B cell (primary cell): Measurements from ENCODE around the gene ANKS1B. TPM values are rescaled to one million over a fixed set of nuclear protein-coding genes. Genes with fewer than 3 reads are reported as not detected.

Experiments
- ATAC-seq: fragments of 200-7000 bp; cut with Tn5 transposase; one replicate; pipeline ENCODE4 v1.10.0; 2021; ENCODE audit warnings: low read depth, mild to moderate bottlenecking, moderate number of reproducible peaks, moderate library complexity
- CTCF ChIA-PET: fragments of 350-600 bp; sonication (Branson Sonifier 250); formaldehyde crosslinking; loops from one replicate; lab custom pipeline; 2021; ENCODE audit warnings: antibody characterized with exemption, inconsistent platforms; lab: Charles Lee
- POLR2A ChIA-PET: fragments of 350-600 bp; sonication (Branson Sonifier 250); formaldehyde crosslinking; loops from one replicate; lab custom pipeline; 2021; ENCODE audit warnings: antibody characterized with exemption; lab: Charles Lee
- DNase-seq: peaks from one replicate; pipeline ENCODE4 v3.0.0; 2013
- H2AFZ ChIP-seq: 2 replicates; pipeline ENCODE4 v1.6.1; 2012; ENCODE audit warnings: mild to moderate bottlenecking, low read depth, low read length; ENCODE audit not compliant: insufficient read depth, poor library complexity, severe bottlenecking
- H3K27ac ChIP-seq, 2 donors: 1 replicate in 1 of 2; 2 replicates in 1 of 2; pipeline ENCODE4 v1.5.1; 2012 to 2013; ENCODE audit warnings: low read length in 2 of 2, mild to moderate bottlenecking in 2 of 2, moderate library complexity in 1 of 2
- H3K27me3 ChIP-seq, 4 experiments: fragments of 200-600 bp in 1 of 4; sonication (generic) in 1 of 4; replicated peaks in 1 of 4; 1 replicate in 2 of 4; 2 replicates in 2 of 4; pipeline versions ENCODE4 v1.6.1 to v1.7.0; 2013 to 2016; ENCODE audit warnings: low read length in 3 of 4, mild to moderate bottlenecking in 2 of 4, mixed read lengths in 1 of 4, moderate library complexity in 1 of 4; ENCODE audit not compliant: insufficient read depth in 4 of 4, control insufficient read depth in 3 of 4; ENCODE audit errors: control extremely low read depth in 1 of 4
- H3K36me3 ChIP-seq, 2 experiments: replicated peaks in 1 of 2; 1 replicate in 1 of 2; 2 replicates in 1 of 2; pipeline versions ENCODE4 v1.6.1 to v1.7.1; 2013; ENCODE audit warnings: low read length in 1 of 2; ENCODE audit not compliant: insufficient read depth in 2 of 2, control insufficient read depth in 1 of 2; ENCODE audit errors: control extremely low read depth in 1 of 2, extremely low read depth in 1 of 2
- H3K4me1 ChIP-seq, 2 donors: fragments of 200-600 bp in 1 of 2; sonication (generic) in 1 of 2; 1 replicate in 1 of 2; 2 replicates in 1 of 2; pipeline versions ENCODE4 v1.5.1 to v1.6.1; 2013 to 2017; ENCODE audit warnings: low read length in 2 of 2; ENCODE audit not compliant: control insufficient read depth in 2 of 2, insufficient read depth in 2 of 2
- H3K4me2 ChIP-seq: replicated peaks from 2 replicates; pipeline ENCODE3; 2012; ENCODE audit warnings: mild to moderate bottlenecking, low read depth, low read length; ENCODE audit not compliant: poor library complexity, severe bottlenecking
- H3K4me3 ChIP-seq, 5 experiments: fragments of 200-600 bp in 1 of 5; sonication (generic) in 1 of 5; 1 replicate in 3 of 5; 2 replicates in 2 of 5; pipeline versions ENCODE4 v1.5.1 to v1.7.0; 2011 to 2016; ENCODE audit warnings: low read length in 4 of 5, mild to moderate bottlenecking in 4 of 5, low read depth in 2 of 5, control low read depth in 1 of 5, moderate library complexity in 1 of 5; ENCODE audit not compliant: insufficient read depth in 1 of 5; ENCODE audit errors: control extremely low read depth in 1 of 5, extremely low read depth in 1 of 5
- H3K79me2 ChIP-seq: fragments of 200-600 bp; sonication (generic); one replicate; pipeline ENCODE4 v1.6.0; 2016; ENCODE audit warnings: low read length; ENCODE audit not compliant: control insufficient read depth, insufficient read depth
- H3K9ac ChIP-seq: fragments of 200-600 bp; sonication (generic); 2 replicates; pipeline ENCODE4 v1.6.1; 2017; ENCODE audit warnings: mild to moderate bottlenecking, low read length, moderate library complexity
- H3K9me3 ChIP-seq, 3 donors: one replicate each; pipeline versions ENCODE4 v1.6.1 to v1.7.1; 2013; ENCODE audit warnings: low read length in 2 of 3; ENCODE audit not compliant: control insufficient read depth in 2 of 3, insufficient read depth in 1 of 3; ENCODE audit errors: control extremely low read depth in 1 of 3
- H4K20me1 ChIP-seq: 2 replicates; pipeline ENCODE4 v1.6.0; 2012; ENCODE audit warnings: mild to moderate bottlenecking, low read length; ENCODE audit not compliant: insufficient read depth, control insufficient read depth, poor library complexity, severe bottlenecking
- H3K27ac Mint-ChIP-seq: one replicate; pipeline ENCODE4 v1.8.0; 2021; ENCODE audit warnings: mixed read lengths
- H3K27me3 Mint-ChIP-seq: one replicate; pipeline ENCODE4 v1.8.0; 2021; ENCODE audit warnings: mixed read lengths
- H3K4me1 Mint-ChIP-seq: one replicate; pipeline ENCODE4 v1.8.0; 2021; ENCODE audit warnings: mixed read lengths
- H3K4me3 Mint-ChIP-seq: one replicate; pipeline ENCODE4 v1.8.0; 2021; ENCODE audit warnings: mixed read lengths
- H3K9me3 Mint-ChIP-seq: one replicate; pipeline ENCODE4 v1.8.0; 2022; ENCODE audit warnings: mixed read lengths; ENCODE audit not compliant: insufficient read depth
- EZH2 ChIP-seq: IDR thresholded peaks from 2 replicates; pipeline ENCODE4 v1.6.1; 2012; ENCODE audit warnings: borderline replicate concordance, low read depth, mild to moderate bottlenecking, moderate library complexity, low read length; ENCODE audit not compliant: insufficient read depth, poor library complexity, severe bottlenecking
- WGBS: methylation state at CpG from one replicate; pipeline ENCODE4 v1.1.5; 2013; ENCODE audit warnings: missing lambda C conversion rate; ENCODE audit not compliant: insufficient coverage; 5-methylcytosine and 5-hydroxymethylcytosine counted together
- intact Hi-C: fragments of 100-400 bp; cut with micrococcal nuclease; formaldehyde crosslinking; loops from one replicate; pipeline ENCODE4 v1.10.0; 2022
- polyA plus RNA-seq: library from polyadenylated mRNA; depleted of rRNA; stranded (reverse); fragments of >200 nt; gene quantifications from 2 replicates; pipeline ENCODE4 v1.2.3, GENCODE V29; 2012
- total RNA-seq, 2 donors: library from RNA; stranded (reverse); fragments of 120-200 nt in 1 of 2; gene quantifications; 1 replicate in 1 of 2; 2 replicates in 1 of 2; pipeline versions ENCODE4 v1.2.3 to v1.2.4, GENCODE V29; 2013 to 2022
- TF ChIP-seq, protein P1 (sequence below): fragments of 200-600 bp; IDR thresholded peaks from one replicate; pipeline ENCODE4 v1.8.0; 2022; ENCODE audit warnings: antibody characterized with exemption, mild to moderate bottlenecking

Gene ANKS1B
- total and polyA plus RNA-seq, 2 donors (not counting 1 experiment from before 2014, with no cell fraction given): not detected

DNA sequence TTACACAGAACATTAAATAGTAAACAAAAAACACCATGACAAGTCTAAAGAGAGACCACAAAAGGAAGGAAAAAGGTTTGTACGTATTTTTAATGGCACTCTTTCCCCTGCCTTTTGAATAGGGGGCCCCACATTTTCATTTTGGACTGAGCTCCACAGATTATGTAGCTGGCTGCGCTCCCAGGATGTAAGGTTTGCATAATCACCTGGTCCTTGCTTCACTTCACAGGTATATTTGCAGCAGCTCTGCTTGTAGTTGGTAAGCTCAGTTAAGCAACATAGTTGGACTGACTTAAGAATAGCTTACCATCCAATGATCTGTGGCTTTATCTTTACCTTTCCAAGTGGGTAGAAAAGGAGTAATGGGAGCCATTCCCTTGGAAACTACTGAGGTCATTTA lies 885.0 kb downstream of the ANKS1B start:
- no peaks in the 10 kb centered on the region for H4K20me1 ChIP-seq
- H3K79me2 ChIP-seq: no peaks in the 10 kb centered on the region
- no peaks in the 10 kb centered on the region for H3K4me1 Mint-ChIP-seq
- no peak overlapping the region for H3K9ac ChIP-seq
- no peak overlapping the region for H3K4me3 ChIP-seq
- H3K9me3 Mint-ChIP-seq: no peaks in the 10 kb centered on the region
- H3K27me3 ChIP-seq: no peaks in the 10 kb centered on the region
- H3K4me1 ChIP-seq: no peaks in the 10 kb centered on the region
- no peak overlapping the region for H2AFZ ChIP-seq
- no peak overlapping the region for H3K27ac ChIP-seq
- H3K4me3 Mint-ChIP-seq: no peak overlapping the region
- H3K27me3 Mint-ChIP-seq: peaks cover 4% of the 10 kb centered on the region
- ATAC-seq (no peak), DNase-seq (no peak)
- TF ChIP-seq EZH2: no peak
- TF ChIP-seq, protein P1, sequence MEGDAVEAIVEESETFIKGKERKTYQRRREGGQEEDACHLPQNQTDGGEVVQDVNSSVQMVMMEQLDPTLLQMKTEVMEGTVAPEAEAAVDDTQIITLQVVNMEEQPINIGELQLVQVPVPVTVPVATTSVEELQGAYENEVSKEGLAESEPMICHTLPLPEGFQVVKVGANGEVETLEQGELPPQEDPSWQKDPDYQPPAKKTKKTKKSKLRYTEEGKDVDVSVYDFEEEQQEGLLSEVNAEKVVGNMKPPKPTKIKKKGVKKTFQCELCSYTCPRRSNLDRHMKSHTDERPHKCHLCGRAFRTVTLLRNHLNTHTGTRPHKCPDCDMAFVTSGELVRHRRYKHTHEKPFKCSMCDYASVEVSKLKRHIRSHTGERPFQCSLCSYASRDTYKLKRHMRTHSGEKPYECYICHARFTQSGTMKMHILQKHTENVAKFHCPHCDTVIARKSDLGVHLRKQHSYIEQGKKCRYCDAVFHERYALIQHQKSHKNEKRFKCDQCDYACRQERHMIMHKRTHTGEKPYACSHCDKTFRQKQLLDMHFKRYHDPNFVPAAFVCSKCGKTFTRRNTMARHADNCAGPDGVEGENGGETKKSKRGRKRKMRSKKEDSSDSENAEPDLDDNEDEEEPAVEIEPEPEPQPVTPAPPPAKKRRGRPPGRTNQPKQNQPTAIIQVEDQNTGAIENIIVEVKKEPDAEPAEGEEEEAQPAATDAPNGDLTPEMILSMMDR: no peak
- no peaks in the 10 kb centered on the region for H3K36me3 ChIP-seq
- intact Hi-C loops: no loop called here
- CTCF ChIA-PET: no interaction called here
- no peak overlapping the region for H3K4me2 ChIP-seq
- no peaks in the 10 kb centered on the region for H3K9me3 ChIP-seq
- H3K27ac Mint-ChIP-seq: no peak overlapping the region
- POLR2A ChIA-PET: no interaction called here
- WGBS: 60% methylated on average over 1 of the region's 2 CpGs

DNA sequence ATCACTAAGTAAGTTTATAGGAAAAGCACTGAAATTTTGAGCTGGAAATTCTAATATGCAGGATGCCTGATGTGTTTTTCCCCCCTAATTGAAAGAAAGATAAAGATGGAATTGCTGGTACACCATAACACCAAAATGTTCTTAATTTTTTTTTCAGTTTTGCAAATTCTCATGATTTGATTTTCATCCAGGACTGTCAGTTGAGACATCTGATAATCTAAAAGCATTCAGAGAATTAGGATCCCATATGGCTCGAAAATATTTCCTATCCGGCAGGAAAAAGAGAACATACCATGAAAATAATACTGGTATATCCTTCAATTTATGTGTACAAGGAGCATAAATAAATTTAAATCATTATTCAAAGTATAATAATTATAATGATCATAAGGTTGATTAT lies 887.6 kb downstream of the ANKS1B start:
- Mint-ChIP-seq H3K27me3 (peaks cover 6% of the 10 kb centered on the region), H3K27ac (no peak overlapping the region), H3K4me3 (no peak overlapping the region), H3K9me3 (no peaks in the 10 kb centered on the region), H3K4me1 (no peaks in the 10 kb centered on the region)
- POLR2A ChIA-PET: no interaction called here
- CTCF ChIA-PET: no interaction called here
- Histone ChIP-seq H3K9me3 (no peaks in the 10 kb centered on the region), H3K9ac (no peak overlapping the region), H3K79me2 (no peaks in the 10 kb centered on the region), H3K27me3 (no peaks in the 10 kb centered on the region), H4K20me1 (no peaks in the 10 kb centered on the region), H2AFZ (no peak overlapping the region), H3K4me3 (no peak overlapping the region), H3K27ac (no peak overlapping the region), H3K4me2 (no peak overlapping the region), H3K36me3 (no peaks in the 10 kb centered on the region), H3K4me1 (no peaks in the 10 kb centered on the region)
- ATAC-seq (no peak), DNase-seq (no peak)
- TF ChIP-seq, protein P1: no peak
- TF ChIP-seq EZH2: no peak
- intact Hi-C loops: no loop called here
- WGBS: no CpG with 5 or more reads among the region's 2 CpGs
